MCF 10A (cell line): Measurements from ENCODE around the gene DICER1. TPM values are rescaled to one million over a fixed set of nuclear protein-coding genes. Genes with fewer than 3 reads are reported as not detected.

ENCODE experiments used
- BruUV-seq: library from RNA; stranded (reverse); fragments of 400-500 nt; replicated peaks from 2 replicates; lab custom pipeline; 2021; lab: Mats Ljungman, UMichigan
- CTCF ChIA-PET: fragments of 300-600 bp; sonication (Branson Sonifier 250); formaldehyde crosslinking; extraction: SDS; loops from one replicate; lab custom pipeline; 2021; ENCODE audit warnings: antibody characterized with exemption, inconsistent platforms; lab: Yijun Ruan, JAX
- POLR2A ChIA-PET: fragments of 300-600, 350-650 bp; sonication (Branson Sonifier 250); formaldehyde crosslinking; extraction: SDS; loops from one replicate; lab custom pipeline; 2020; ENCODE audit warnings: antibody characterized with exemption, inconsistent platforms; lab: Yijun Ruan, JAX
- DNase-seq: peaks from one replicate; pipeline ENCODE4 v3.0.0-alpha.2; 2018; ENCODE audit not compliant: unreplicated experiment
- H3K27ac Mint-ChIP-seq: one replicate; pipeline ENCODE4 v1.8.0; 2022; ENCODE audit warnings: mild to moderate bottlenecking, low read depth, mixed read lengths; ENCODE audit not compliant: unreplicated experiment
- H3K27me3 Mint-ChIP-seq: one replicate; pipeline ENCODE4 v1.8.0; 2022; ENCODE audit warnings: mixed read lengths; ENCODE audit not compliant: insufficient read depth, unreplicated experiment
- H3K36me3 Mint-ChIP-seq: one replicate; pipeline ENCODE4 v1.8.0; 2022; ENCODE audit warnings: mild to moderate bottlenecking, moderate library complexity, mixed read lengths; ENCODE audit not compliant: insufficient read depth, unreplicated experiment
- H3K4me1 Mint-ChIP-seq: one replicate; pipeline ENCODE4 v1.8.0; 2022; ENCODE audit warnings: mixed read lengths; ENCODE audit not compliant: insufficient read depth, unreplicated experiment
- H3K4me3 Mint-ChIP-seq: one replicate; pipeline ENCODE4 v1.8.0; 2022; ENCODE audit warnings: mild to moderate bottlenecking, moderate library complexity, mixed read lengths; ENCODE audit not compliant: unreplicated experiment
- H3K9me3 Mint-ChIP-seq: one replicate; pipeline ENCODE4 v1.8.0; 2022; ENCODE audit warnings: mixed read lengths; ENCODE audit not compliant: unreplicated experiment
- CTCF ChIP-seq: fragments of 200-600 bp; IDR thresholded peaks from one replicate; pipeline ENCODE4 v1.8.0; 2022; ENCODE audit warnings: antibody characterized with exemption, mild to moderate bottlenecking; ENCODE audit not compliant: unreplicated experiment
- intact Hi-C: fragments of 100-400 bp; cut with micrococcal nuclease; formaldehyde crosslinking; loops from 2 replicates; pipeline ENCODE4 v1.14.1; 2022
- total RNA-seq: library from RNA; stranded (reverse); gene quantifications from 2 replicates; pipeline ENCODE4 v1.2.3, GENCODE V29; 2022

Gene DICER1
- total RNA-seq, 1 experiment from 2014 or later = 35.6 TPM

- Mint-ChIP-seq H3K4me1 (peaks cover 12% of the 10 kb centered on the region), H3K4me3 (no peak overlapping the region), H3K27ac (no peak overlapping the region), H3K36me3 (peaks cover 62% of the 10 kb centered on the region), H3K9me3 (no peaks in the 10 kb centered on the region), H3K27me3 (no peaks in the 10 kb centered on the region)
- no peak for DNase-seq
- ChIA-PET POLR2A (interaction anchor here (0.5 to 1.8 kb wide), 2 partner anchors 16 to 414 kb away, joined by 3 to 6 read pairs; no protein-coding TSS in a partner anchor), CTCF (interaction anchor here (0.6 to 3.3 kb wide), 5 partner anchors 16 to 415 kb away, joined by 3 to 31 read pairs (median 6); no protein-coding TSS in a partner anchor)
- no TSS peak for BruUV-seq
- TF ChIP-seq CTCF = no peak
- intact Hi-C loops = no loop called here
Observed at GRCh38 chr14:95101736-95102679, 55.3 kb downstream of the DICER1 start.

- intact Hi-C loops = loop anchor here (1.0 to 5.0 kb wide), 5 partner anchors 107 to 410 kb away; no protein-coding TSS in a partner anchor
- TF ChIP-seq CTCF = peak; percentile 60
- H3K4me3 Mint-ChIP-seq = no peak overlapping the region
- BruUV-seq = no TSS peak
- no peaks in the 10 kb centered on the region for H3K9me3 Mint-ChIP-seq
- H3K27ac Mint-ChIP-seq = no peak overlapping the region
- H3K4me1 Mint-ChIP-seq = peaks cover 12% of the 10 kb centered on the region
- CTCF ChIA-PET = interaction anchor here (0.5 to 1.9 kb wide), 19 partner anchors 11 to 689 kb away, joined by 3 to 18 read pairs (median 3); no protein-coding TSS in a partner anchor
- POLR2A ChIA-PET = interaction anchor here (0.7 to 1.0 kb wide), 4 partner anchors 80 to 498 kb away, joined by 3 to 7 read pairs (median 4); no protein-coding TSS in a partner anchor
- no peaks in the 10 kb centered on the region for H3K27me3 Mint-ChIP-seq
- peak; percentile 77 for DNase-seq
- H3K36me3 Mint-ChIP-seq = peaks cover 59% of the 10 kb centered on the region
Observed at GRCh38 chr14:95098984-95099599, 58.2 kb downstream of the DICER1 start.

- ChIA-PET CTCF (interaction anchor here (0.6 to 2.1 kb wide), 2 partner anchors 360 to 409 kb away, joined by 3 to 10 read pairs; no protein-coding TSS in a partner anchor), POLR2A (interaction anchor here (0.6 to 0.9 kb wide), 2 partner anchors 406 to 622 kb away, joined by 3 to 4 read pairs; no protein-coding TSS in a partner anchor)
- Mint-ChIP-seq H3K9me3 (no peaks in the 10 kb centered on the region), H3K4me1 (peaks cover 6% of the 10 kb centered on the region), H3K36me3 (peaks cover 59% of the 10 kb centered on the region), H3K4me3 (no peak overlapping the region), H3K27me3 (no peaks in the 10 kb centered on the region), H3K27ac (no peak overlapping the region)
- TF ChIP-seq CTCF = no peak
- BruUV-seq = no TSS peak
- DNase-seq = no peak
- intact Hi-C loops = loop anchor here (5.0 kb wide), 1 partner anchor 105 kb away; no protein-coding TSS in a partner anchor
Observed at GRCh38 chr14:95097385-95097784, 59.9 kb downstream of the DICER1 start.
